GM18867 (cell line): ENCODE data around the gene TTC6.

Experiments used
- ATAC-seq: cut with Tn5 transposase; IDR thresholded peaks from one replicate; pipeline ENCODE4 v1.9.1; 2021; ENCODE audit warnings: mild to moderate bottlenecking, moderate library complexity; ENCODE audit not compliant: unreplicated experiment

TTC6 gene

DNA sequence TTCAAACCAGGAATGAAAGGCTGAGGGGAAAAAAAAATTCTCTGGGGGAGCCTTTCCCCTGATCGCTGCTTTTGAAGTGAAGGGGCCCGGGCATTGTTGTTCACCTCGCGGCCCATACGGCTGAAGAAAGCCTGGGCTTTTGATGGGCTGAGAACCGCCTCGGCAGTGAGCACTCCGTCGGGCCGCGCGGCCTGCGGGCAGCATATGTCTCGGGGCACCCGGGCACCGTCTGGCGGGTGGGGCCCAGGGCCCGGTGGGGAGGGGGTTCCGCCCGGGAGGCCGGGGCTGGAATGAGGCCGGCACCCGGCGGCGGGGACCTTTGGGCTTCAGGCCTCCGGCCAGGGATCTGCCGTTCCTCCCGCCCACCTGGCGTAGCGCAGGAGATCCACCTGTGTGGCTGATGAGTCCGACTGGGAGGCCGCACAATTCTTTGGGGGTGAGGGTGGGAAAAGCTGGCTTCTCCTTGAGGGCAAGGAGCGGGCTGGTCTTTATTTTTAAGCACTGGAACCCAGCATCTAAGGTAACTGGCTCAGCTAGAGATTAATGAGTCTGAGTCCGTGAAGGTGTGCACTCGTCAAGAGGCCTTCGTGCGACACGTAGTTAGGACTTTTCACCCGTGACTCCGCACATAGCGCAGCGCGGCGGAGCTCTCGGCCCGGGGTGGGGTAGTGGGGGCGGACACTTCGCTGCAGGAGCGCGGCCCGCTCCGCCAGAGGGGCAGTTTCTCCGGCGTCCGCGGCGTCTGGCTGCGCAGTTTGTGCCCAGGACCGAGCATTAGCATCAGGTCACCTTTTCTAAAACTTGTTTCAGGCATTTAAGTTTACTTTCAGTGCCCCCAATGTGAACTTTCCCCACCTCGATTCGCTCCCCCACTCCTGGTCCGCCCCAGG lies 11.0 kb upstream of the TTC6 start:
- no peak for ATAC-seq

DNA sequence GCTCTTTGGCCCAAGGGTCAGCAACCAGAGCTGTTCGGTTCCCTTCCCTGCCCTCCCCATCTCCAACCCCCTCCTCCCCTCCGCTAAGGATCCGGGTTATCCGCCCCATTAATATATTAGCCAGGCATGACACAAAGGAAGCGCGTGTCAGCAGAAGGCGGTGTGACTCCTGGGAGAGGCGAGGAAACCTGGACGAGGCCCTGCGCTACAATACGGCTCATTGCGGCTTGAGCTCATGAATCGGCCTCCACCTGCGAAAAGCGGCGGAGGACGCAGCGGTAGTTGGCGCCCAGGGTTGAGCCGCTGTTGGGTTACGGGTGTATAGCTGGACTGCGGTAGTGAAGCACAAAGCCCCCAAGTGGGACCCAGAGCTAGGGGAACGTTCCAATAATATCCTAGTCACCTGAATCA lies 10.3 kb upstream of the TTC6 start:
- no peak for ATAC-seq

DNA sequence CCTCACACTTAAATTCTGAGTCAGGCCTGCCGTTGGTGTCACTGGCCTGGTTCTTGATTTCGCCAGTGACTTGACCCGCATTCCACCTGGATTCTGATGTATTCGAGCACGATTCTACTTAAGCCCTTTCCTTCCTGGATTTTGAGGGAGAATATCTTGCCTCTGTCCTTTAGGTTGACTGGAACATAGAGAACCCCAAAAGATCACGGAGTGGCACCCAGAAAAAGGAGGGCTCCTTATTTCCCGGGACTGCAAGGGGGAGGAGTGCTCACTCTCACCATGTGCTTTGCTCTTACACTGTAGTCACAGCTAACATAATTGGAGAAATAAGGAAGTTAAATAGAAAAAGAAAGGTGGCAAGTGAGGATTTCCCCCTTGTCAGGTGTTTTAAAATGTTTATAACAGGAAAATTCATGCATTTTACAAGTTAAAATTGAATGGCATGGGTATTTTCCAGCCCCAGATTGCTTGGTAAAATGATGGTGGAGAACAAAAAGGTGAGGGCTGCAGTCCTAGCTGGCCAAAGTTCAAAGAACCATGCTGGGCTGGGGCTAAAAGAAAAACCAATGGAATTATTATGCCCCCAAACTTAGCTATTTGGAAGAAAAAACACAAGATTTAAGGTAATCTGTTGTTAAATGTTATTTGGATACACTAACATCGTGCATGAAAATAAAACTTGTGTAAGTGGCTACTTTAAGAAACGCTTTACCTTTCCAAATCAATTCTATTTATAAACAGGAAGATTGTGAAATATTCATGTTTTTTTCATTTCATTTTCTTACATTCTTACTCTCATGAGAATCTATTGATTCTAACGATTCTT lies 9.2 kb upstream of the TTC6 start:
- no peak for ATAC-seq

DNA sequence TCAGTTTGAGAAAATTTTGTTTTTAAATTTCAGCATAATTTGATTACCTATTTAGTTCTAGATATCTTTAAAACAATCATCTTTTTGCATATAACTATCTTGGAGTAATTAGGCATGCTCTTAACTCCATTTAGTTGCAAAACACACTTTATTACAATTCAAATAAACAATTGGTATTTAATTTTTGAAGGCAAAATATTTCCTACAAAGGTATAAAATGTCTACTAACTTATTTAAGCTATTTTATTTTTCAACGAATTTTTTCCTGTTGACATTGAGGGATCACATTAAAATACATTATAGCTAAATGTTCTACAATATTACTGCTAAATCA lies 8.7 kb upstream of the TTC6 start:
- no peak for ATAC-seq

DNA sequence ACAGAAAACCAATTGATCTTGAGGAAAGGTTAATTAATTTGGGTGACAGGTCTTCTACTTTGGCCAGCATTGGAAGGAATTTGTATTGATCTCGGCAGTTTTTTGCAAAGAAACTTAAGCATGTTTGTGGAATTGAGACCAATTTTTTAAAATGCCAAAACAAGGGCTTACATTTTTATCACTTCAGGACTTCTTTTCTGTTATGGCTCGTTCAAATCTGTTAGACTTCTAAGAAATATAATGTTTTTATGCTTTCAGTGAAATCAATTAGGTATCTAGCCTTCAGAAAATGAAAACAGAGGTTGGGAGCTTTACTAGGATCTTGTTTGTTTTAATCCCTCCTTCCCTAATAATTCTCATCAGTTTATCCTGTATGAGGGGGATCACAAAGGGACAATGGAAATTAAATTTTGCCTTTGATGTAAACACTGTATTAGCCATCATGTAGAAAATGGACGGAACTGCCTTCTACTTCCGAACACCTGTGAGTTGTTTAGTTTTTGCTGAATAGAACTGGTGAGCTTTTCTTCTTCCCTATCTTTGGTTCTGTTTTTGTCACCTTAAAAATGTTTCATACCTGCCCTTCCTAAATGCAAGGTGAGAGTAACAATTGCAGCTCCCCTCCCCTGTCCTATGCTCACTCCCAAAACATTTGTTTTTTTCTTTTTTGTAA lies 8.2 kb upstream of the TTC6 start:
- no peak for ATAC-seq

DNA sequence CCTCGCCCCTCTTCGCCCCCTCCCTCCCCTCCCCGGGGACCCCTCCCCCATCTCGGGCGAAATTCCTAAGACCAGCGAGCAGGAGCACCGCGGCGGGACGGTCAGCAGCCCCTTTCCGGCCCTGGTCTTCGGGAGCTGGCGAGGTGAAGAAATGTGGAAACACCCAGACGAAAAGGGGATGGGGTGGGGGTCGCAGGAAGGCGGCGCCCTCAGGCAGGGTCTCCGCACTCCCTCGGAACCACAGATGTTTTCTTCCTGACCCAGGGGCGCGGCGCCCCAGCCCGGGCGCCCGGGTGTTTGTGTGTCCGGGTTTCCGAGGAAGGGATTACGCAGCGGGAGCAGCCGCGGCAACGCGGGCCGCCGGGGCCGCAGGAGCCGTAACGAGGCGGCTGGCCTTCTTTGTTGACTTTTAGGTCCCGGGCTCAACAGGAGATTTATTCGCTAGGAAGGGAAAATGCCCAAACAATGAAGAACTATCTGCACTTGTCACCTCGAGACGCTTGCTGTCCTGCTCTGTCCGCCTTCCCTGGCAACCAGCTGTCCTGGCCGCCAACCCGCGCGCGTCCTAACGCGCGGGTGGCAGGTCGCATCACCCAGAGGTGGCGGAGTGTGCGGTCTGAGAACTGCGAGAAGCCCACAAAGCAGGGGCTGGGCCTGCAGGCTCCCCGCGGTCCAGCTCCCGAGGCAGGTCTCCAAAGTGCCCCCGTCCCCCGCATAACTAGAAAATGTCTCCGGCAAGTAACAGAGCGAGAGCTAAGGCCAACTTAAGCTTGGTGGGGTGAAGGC lies 7.4 kb upstream of the TTC6 start:
- ATAC-seq: no peak

DNA sequence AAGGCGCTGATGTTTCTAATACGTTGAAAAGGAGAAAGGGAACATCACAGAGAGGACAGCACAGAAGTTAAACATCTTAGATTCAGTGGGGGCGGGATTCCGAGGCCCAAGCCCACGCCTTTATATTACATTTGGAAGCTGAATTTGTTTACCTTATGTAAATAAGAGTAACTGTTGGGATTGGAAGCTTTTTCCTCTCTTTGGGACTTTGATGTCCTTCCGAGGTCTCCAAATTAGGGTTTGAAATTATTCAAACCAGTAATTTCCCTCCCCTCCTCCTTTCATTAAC lies 6.8 kb upstream of the TTC6 start:
- no peak for ATAC-seq

DNA sequence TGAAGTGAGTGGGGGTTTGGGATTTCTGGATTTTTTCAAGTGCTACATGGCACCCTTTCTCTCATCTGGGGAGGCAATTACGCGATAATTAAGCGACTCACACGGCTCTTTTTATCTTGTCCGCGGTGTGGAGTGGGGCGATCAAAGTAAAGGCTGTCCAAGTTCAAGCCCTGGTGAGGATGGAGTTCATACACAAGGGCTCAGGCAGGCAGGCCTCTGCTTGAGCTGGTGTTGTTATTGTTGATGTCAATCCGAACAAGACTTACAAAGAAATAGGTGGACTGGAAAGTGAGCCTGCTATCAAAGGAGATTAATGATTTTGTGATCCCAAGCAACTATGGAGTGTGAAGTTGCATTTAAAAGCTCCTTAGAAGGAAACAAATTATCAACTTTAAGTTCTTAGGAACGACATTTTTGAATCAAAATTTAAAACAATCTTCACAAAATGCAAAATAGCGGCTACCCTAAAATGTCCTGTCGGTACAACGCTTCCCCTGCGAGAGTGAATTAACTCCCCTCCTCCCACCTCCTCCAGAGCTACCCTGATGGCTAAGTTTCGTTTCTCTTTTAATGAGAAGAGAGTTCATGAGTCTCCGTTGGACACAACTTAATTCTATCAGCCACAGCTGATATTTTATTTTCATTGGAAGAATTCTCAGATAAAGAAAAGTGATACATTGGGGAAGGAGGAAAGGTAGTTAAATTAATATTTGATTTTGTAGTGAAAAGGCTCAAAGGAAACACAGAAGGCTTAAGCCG lies 6.3 kb upstream of the TTC6 start:
- ATAC-seq: no peak

DNA sequence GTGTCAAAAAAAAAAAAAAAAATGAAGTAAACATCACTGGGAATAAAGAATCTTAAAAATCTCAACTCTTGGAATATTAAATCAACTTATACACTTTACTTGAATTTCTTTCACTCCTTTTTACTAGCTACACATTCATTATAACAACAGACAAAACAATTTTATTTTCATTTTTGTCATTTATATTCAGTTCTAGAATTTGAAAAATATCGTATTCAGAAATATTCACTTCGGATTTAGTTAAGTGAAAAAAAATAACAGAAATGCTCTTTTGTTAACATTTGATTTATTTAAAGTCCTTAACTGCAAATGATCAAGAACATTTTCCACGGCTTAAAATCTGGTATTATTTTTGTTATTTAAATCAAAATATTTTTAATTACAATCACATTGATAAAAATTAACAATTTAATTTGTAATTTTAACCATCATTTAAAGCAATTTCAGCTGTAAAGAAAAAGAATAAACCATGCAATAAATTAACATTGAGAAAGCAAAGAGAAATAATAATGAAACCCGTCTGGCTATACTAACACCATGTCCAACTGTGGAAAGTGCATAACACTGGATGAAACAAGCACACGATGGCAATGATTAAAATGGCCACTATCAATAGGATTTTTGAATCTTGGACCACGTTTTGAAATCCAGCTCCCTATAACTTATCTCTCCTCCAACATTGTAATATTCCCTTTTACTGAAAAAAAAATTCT lies 5.6 kb upstream of the TTC6 start:
- no peak for ATAC-seq

DNA sequence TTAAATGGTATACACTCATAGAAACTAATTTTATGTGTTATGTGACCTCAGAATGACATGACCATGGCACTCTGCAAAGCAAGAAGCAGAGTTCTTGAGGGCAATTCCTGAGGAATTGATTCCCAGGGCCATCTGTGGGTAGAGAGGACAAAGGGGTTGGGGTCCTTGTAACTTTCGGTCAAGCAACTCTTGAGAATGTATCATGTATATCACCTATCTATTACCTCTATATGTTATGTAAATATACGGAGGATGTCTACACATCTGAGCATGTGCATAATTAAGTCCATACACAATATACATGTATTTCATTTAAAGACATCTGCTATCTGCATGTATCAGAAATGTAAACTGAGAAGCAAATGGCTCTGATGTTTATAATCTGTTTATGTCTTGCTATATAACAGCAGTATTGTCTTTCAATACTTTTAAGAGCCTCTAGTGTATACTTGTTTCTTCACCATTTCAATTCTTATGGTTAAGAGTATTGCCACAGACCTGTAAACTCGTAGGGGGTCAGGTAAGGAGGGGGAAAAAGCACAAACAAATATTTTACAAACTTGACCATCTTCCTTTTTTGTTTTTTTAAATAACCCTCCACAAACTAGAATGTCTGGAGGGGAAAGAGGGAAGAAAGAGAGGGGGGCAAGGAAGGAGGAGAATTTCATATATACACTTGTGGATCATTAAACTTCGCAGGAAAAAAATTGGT lies 4.8 kb upstream of the TTC6 start:
- ATAC-seq: no peak

DNA sequence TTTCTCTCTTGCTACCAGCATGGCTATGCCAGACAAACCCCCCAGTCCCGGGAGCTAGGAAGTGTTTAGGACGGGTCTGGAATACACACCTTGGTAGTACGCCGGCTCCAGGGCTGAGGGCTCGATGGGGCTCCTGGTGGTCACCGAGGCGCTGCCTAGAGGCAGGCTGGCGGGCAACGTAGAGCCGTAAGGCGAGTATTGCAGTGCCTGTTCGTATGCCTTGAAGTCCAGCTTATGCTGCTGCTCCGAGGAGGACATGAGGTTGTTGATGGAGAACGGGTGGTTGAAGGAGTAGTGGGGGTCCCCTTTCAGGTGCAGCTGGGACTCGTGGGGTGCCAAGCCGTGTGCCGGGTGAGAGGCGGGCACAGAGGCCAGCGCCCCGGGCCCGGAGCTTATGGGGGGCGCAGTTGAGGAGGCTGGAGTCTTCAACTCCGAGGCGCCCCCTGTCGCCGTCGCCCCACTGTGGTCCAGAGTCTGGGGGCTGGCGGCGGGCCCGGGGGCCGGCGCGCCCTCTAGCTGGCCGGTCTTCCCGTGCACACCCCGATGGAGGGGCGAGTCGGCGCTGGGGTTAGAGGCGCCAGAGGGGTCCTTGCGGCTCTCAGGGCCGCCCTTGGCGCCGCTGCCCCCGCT lies 4.0 kb upstream of the TTC6 start:
- ATAC-seq: no peak

DNA sequence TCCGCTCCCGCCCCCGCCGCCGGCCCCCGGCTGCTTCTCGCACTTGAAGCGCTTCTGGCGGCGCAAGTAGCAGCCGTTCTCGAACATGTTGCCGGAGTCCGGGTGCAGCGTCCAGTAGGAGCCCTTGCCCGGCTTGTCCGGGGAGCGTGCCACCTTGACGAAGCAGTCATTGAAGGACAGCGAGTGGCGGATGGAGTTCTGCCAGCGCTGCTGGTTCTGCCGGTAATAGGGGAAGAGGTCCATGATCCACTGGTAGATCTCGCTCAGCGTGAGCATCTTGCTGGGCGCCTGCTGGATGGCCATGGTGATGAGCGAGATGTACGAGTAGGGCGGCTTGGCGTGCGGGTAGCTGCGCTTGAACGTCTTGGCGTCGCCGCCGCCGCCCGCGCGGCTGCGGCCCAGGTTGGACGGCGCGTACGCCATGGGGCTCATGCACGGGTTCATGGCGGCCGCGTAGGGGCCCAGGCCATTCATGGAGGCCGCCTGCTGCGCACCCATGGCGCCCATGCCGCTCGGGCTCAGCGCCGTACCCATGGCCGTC lies 3.4 kb upstream of the TTC6 start:
- ATAC-seq: no peak

DNA sequence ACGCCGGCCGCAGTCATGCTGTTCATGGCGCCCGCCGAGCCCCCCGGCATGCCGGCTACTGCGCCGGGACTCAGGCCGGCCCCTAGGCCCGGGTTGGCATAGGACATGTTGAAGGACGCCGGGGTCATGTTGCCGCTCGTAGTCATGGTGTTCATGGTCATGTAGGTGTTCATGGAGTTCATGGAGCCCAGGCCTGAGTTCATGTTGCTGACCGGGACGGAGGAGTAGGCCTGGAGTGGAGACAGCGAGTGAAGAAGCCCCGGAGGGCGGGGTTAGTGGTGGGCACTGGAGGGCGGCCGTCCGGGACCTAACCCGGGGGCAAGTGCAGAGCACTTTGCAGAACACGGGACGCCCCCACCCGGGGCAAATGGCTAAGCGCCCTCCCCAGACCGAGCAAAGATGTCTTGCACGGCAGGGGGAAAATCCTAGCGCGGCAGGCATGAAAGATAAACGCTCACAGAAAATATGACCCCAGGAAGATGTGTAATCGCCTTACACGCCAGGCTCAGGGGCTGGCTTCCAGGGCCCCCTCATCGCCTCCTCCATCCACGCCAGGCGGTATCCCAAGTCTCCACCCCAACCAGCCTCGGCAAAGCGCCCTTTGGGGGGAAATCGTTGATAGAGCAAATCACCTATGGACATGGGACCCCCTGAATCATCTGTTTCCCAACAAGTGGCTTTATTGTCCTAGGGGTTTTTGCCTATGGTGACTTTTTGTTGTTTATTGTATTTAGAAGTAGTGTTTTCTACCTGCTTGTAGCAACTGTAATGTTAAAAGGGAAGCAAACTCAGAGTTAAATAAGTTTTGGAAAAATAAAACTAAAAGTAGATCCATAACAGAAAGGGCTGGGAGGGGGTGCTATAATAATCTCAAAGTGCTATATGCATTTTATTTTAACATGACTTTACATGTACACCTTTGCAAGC lies 2.7 kb upstream of the TTC6 start:
- no peak for ATAC-seq

DNA sequence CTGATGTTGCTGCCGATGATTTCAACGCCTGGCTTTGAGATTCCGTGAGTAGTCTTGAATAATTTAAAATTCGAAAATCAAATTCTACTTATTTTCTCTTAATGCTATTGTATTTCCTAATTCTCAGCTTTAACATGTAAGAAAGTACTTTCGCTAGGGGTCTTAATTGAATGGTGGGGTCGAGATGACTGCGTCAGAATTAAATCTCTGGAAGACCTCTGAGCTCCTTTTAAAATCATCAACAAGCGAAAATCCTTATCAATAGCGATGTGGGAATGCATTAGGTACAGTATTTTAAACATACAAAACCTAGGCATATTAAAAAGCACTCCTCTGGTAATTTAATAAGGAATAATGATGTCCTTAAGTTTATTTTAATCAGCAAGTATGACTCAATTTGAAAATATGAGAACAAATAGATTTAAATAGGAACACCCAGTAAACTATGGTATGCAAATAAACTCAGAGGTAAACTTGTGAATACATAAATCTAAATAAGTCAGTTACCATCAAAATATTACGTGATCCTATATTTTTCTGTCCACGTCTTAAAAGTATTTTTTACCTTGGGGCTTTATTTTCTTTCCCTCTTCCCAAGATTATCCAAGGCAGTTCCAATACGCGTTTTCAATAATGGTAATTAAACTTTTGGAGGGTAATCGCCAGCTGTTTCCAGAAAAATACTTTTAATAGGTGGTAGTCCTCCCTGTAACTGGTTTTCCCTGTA lies 1.8 kb upstream of the TTC6 start:
- no peak for ATAC-seq

DNA sequence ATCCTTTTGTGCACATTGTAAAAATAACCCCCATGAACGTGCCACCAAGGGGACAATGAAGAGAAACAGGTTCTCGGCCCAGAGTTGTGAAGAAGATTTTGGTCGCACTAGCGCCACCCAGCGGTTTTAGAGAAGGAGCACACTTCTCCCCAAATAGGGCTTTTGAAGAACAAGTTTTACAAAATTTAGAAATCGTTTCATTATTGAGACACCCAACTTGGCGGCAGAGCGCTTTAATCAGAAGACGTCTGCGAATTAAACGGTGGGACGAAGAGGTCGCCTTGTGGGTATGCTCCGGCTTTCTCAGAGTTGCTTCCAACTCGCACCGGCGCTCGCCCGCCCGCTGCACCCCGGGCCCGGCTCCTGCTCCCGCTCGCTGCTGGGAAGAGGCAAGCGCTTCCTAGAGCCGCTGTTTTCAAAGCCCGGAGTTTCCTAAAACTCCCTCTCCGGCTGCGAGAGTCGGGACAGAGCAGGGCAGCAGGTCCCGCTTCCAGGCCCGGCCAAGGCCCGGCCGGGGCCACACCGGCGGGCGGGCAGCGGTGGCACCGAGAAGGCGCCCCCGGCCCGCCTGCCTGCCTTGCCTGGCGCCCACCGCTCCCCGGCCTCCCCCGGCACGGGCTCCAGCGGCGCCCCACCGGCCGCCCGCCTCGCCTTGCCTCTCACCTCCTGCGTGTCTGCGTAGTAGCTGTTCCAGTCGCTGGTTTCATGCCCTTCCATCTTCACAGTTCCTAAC lies 1.0 kb upstream of the TTC6 start:
- ATAC-seq: no peak
